Muscle of back (tissue), 11 donors: Measurements from ENCODE around the gene ERAP2. TPM values are rescaled to one million over a fixed set of nuclear protein-coding genes. Genes with fewer than 3 reads are reported as not detected.

Experiments
- DNase-seq, 3 donors: peaks; one replicate each; pipeline versions ENCODE4 v3.0.0 to v3.0.0-alpha.2; 2013
- polyA plus RNA-seq, 10 donors: library from polyadenylated mRNA; unstranded; fragments of 120-200 nt; gene quantifications; one replicate each; pipeline ENCODE4 v1.2.1, GENCODE V29; 2013; ENCODE audit not compliant: insufficient read length in 10 of 10

The ERAP2 gene
- polyA plus RNA-seq, 10 donors = 5.9 to 17.6 (median 9.1) TPM

- no peak for DNase-seq
Measured at GRCh38 chr5:96932026-96932425, 55.7 kb downstream of the ERAP2 start.

GRCh38 chr5:96933764-96934707, 57.7 kb downstream of the ERAP2 start:
- DNase-seq = peak in 1 of 3 donors; percentile 48

- peak; percentile 92 to 97 (median 93) for DNase-seq
Measured at GRCh38 chr5:96934708-96935558, 58.6 kb downstream of the ERAP2 start.

GRCh38 chr5:96935559-96936430, 59.5 kb downstream of the ERAP2 start, which contains the start of gene LNPEP:
LNPEP (plus strand) TSS chr5:96936080; CDS start chr5:96936156, 76 bp downstream.
- peak; percentile 96 to 98 (median 97) for DNase-seq

- peak; percentile 27 to 80 (median 32) for DNase-seq
Measured at GRCh38 chr5:96936431-96937320, 60.4 kb downstream of the ERAP2 start.

- no peak for DNase-seq
Measured at GRCh38 chr5:96940586-96940985, 64.3 kb downstream of the ERAP2 start.

GRCh38 chr5:96941140-96941539, 64.8 kb downstream of the ERAP2 start:
- DNase-seq = no peak

GRCh38 chr5:96942078-96942477, 65.8 kb downstream of the ERAP2 start:
- no peak for DNase-seq

- no peak for DNase-seq
Measured at GRCh38 chr5:96942911-96943310, 66.6 kb downstream of the ERAP2 start.

- no peak for DNase-seq
Measured at GRCh38 chr5:96943799-96944198, 67.5 kb downstream of the ERAP2 start.

GRCh38 chr5:96945144-96945897, 69.0 kb downstream of the ERAP2 start:
- DNase-seq = no peak

- DNase-seq = no peak
Measured at GRCh38 chr5:96946381-96946780, 70.1 kb downstream of the ERAP2 start.

- DNase-seq = no peak
Measured at GRCh38 chr5:96952118-96952750, 75.9 kb downstream of the ERAP2 start.

GRCh38 chr5:96952974-96953730, 76.9 kb downstream of the ERAP2 start:
- DNase-seq = no peak

GRCh38 chr5:96957254-96958049, 81.2 kb downstream of the ERAP2 start:
- DNase-seq = no peak

- DNase-seq = no peak
Measured at GRCh38 chr5:96958977-96959376, 82.7 kb downstream of the ERAP2 start.

GRCh38 chr5:96961053-96961452, 84.8 kb downstream of the ERAP2 start:
- DNase-seq = no peak
